ENCODE results near the gene B3GNT3.

Gene B3GNT3

DNA sequence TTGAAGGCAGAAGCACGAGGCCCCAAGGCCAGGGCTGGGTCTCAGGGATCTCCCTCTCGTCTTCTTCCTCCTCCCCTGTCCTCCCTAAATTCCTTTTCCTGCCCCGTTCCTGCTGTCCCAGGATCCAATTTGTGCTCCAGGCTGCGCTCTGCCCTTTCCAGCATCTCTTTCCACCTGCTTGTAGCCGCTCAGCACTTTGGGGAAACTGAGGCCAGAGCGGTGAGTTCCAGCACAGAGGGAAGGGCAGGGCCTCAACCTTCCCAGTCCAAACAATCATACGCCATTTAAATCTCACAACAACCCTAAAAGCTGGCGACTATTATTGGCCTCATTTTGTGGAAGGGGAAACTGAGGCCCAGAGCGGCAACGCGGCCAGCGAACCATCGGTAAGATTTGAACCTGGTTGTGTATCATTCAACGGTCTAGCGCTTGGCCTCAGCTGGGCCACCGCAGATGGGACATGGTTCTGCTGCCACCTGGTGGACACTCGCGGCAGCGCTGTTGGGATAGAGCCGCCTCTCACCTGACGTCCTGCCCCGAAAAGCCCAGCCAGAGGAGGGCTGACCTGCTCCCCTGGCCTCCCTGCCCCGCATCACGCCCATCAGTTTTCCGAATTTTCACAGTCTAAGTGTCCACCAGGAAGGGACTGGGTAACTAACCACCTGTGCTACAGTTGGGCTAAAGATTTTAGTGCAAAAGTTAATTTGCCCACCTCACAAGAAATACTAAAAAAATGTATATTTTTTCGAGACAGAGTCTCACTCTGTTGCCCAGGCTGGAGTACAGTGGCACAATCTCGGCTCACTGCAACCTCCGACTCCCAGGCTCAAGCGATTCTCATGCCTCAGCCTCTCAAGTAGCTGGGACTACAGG, 60.6 kb downstream of the B3GNT3 start:
- H3K4me3 ChIP-seq (ENCODE audit: low read depth, low read length), result no peak overlapping the region

DNA sequence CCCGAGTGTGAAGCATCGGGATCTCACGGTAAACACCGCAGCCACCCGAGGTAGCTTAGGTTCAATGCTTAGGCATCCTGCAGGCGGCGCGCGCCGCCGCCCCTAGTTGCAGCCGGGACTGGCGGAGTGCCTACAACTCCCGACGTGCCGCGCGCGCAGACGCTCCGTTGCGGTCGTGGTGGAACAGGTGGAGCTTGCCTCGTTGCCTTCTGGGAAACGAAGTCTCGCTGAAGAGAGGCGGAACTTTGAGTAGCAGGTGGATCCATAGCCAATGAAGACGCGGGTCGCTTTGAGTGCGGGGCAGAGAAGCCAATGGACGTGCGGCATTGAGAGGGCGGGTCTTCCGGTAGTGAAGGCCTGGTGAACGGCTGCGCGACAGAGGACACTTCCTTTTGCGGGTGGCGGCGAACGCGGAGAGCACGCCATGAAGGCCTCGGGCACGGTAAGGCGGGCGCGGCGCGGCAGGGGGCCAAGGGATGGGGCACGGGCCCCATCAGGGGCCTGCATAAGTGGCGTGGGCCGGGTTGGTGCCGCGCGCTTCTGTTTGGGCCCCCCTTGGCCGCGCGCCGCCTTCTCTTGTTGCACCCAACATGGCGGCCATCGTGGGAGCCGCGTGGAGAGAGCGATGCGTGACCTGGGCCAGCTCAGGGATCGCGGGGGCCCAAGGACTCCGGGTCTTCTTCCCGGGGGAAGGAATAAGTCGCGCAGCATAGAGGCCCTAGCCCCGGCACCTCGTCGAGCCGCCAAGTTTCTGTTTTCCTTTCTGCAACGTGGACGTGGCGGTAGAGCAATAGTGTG, 64.8 kb downstream of the B3GNT3 start, which contains the start of gene RPL18A:
Gene RPL18A (plus strand): TSS at position 378 of the 798 bp plus-strand sequence. CDS start 47 bp downstream, at position 425.
- H3K4me3 ChIP-seq (ENCODE audit: low read depth, low read length), result peak within 1 kb of the TSS; percentile 87

DNA sequence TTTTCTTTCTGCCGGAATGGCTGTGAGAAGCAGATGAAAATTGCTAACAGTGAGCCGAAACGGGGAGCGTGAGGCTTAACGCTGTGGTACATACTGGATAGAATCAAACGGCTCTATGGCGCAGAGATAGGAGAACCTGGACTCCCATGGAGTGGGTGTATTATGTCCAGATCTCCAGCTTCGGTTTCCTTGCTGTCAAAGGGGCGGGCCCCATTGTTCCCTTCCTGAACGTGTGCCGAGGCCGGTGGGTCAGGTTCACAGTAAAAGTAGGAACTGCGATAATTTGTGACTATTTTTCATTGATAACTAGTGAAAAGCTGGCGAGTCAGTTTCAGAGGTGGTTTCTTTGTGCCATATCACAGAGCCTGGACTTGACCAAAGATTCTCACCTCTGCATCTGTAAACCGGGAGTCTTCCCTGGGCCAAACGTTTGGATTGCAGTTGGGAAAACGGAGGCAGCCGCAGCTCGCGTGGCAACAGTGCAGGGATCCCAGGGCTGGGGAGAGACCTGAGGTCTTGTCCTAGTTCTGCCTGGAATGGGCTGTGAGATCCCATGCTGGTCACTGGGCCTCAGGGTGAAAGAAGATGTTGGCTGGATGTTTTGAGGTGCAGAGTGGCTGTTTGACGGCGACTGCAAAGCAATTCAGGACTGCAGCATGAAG, 65.5 kb downstream of the B3GNT3 start:
- H3K4me3 ChIP-seq (ENCODE audit: low read depth, low read length), result peak overlapping the region; percentile 87

- H3K4me3 ChIP-seq (ENCODE audit: low read depth, low read length), result peak overlapping the region; percentile 87
Observed at GRCh38 chr19:17860993-17861360, 66.0 kb downstream of the B3GNT3 start.

DNA sequence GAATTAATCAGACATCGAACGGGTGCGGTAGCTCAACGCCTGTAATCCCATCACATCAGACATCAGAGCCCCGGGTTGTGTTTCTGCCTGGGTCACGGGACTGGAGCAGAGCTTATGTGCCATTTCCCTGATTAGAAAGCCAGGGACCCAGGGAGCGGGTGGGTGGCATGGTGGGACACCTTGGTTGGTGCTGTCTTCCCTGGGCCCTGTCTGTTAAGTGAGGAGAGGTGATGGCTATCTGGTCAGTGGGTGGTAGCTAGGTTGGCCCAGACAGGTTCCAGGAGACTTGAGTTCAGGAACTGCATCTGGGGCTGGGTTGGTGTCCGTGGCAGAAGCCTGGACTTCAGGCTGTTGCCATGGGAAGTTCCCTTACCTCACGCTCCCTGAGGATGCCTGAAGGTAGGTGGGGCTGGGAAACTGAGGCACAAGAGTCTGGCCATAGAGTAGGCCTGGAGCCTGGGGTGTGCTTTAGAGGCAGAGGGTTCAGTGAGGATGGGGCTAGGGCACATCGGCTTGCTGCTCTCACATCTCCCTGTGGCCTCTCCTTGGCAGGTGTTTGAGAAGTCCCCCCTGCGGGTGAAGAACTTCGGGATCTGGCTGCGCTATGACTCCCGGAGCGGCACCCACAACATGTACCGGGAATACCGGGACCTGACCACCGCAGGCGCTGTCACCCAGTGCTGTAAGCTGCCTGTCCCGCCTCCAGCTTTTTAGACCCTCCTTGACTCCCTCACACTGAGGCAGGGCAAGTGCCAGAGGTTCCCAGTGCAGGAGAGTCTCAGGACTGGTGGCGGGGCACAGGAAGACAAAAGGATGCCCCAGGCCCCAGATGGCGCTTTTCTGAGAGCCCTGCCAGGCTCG, 66.8 kb downstream of the B3GNT3 start:
- peak overlapping the region; percentile 87 for H3K4me3 ChIP-seq (ENCODE audit: low read depth, low read length)

DNA sequence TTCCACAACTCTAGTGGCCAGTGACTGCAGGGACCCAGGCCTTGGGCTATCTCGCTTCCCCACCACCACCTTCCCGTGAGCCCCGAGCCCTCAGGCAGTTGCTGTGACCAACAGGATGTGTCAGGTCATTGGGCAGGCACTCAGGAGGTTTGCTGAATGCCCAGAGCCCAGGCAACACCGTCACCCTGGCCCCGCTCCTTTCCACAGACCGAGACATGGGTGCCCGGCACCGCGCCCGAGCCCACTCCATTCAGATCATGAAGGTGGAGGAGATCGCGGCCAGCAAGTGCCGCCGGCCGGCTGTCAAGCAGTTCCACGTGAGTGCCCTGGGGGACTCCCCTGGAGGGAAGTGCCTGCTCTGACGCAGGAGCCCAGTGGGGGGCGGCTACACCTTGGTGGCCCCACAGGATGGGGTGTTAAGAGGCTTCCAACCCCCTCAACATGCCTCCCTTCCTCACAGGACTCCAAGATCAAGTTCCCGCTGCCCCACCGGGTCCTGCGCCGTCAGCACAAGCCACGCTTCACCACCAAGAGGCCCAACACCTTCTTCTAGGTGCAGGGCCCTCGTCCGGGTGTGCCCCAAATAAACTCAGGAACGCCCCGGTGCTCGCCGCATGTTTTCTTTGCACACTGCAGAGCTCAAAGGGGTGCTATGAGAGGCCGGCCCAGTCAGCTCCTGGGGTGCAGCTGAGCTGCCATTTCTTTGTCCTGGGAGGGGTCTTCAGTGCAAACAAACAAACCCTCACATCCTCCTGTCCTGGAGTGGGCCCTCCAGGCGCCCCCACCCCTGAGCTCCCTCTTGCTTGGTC, 68.0 kb downstream of the B3GNT3 start:
- no peak overlapping the region for H3K4me3 ChIP-seq (ENCODE audit: low read depth, low read length)

Data from iPS-11a (cell line).